Psoas muscle (tissue), 8 donors: ENCODE measurements around the gene GALC. TPM values are rescaled to one million over a fixed set of nuclear protein-coding genes. Genes with fewer than 3 reads are reported as not detected.

ENCODE experiments used
- ATAC-seq, 4 donors: fragments of 200-7000 bp; cut with Tn5 transposase; one replicate each; pipeline ENCODE4 v1.9.1; 2020; ENCODE audit warnings: moderate library complexity in 3 of 4, mild to moderate bottlenecking in 2 of 4
- DNase-seq, 2 donors: peaks; one replicate each; pipeline ENCODE4 v3.0.0-alpha.2; 2020
- H3K27ac ChIP-seq: fragments of 200-600 bp; one replicate; pipeline ENCODE4 v1.8.0; 2022
- H3K27me3 ChIP-seq, 3 donors: fragments of 200-600 bp in 1 of 3; one replicate each; pipeline versions ENCODE4 v1.6.1 to v1.8.0; 2013 to 2022; ENCODE audit warnings: low read length in 2 of 3, mild to moderate bottlenecking in 2 of 3, moderate library complexity in 1 of 3; ENCODE audit not compliant: insufficient read depth in 3 of 3
- H3K36me3 ChIP-seq, 2 donors: fragments of 200-600 bp in 1 of 2; one replicate each; pipeline versions ENCODE4 v1.6.1 to v1.8.0; 2013 to 2022; ENCODE audit warnings: low read depth in 1 of 2, mild to moderate bottlenecking in 1 of 2, moderate library complexity in 1 of 2; ENCODE audit not compliant: insufficient read depth in 1 of 2
- H3K4me1 ChIP-seq: fragments of 200-600 bp; one replicate; pipeline ENCODE4 v1.8.0; 2022
- H3K4me3 ChIP-seq: fragments of 200-600 bp; one replicate; pipeline ENCODE4 v1.8.0; 2022; ENCODE audit warnings: mild to moderate bottlenecking
- H3K9me3 ChIP-seq: fragments of 200-600 bp; one replicate; pipeline ENCODE4 v1.8.0; 2022
- WGBS, 3 donors: extraction: QIAGEN DNeasy Blood & Tissue Kit; methylation state at CpG; one replicate each; pipeline versions ENCODE4 v1.1.6 to v1.1.7; 2013; 5-methylcytosine and 5-hydroxymethylcytosine counted together
- intact Hi-C, 2 donors: fragments of 100-400 bp; cut with DNase I; formaldehyde crosslinking; loops; one replicate each; pipeline versions ENCODE4 v1.11.0 to v1.14.2; 2022
- polyA plus RNA-seq, 3 donors: library from polyadenylated mRNA; stranded (reverse); fragments of 200-250 nt; gene quantifications; one replicate each; pipeline ENCODE4 v1.2.3, GENCODE V29; 2013
- total RNA-seq, 4 donors: library from RNA; stranded (reverse); fragmentation: NEBNext Ultra II Directional in 2 of 4; extraction: Animal tissue kit (Norgen Biotek cat#: 25700) in 2 of 4; gene quantifications; one replicate each; pipeline versions ENCODE4 v1.2.1 to v1.2.4, GENCODE V29; 2021 to 2023
- TF ChIP-seq, protein P1 (sequence below): fragments of 200-600 bp; IDR thresholded peaks from one replicate; pipeline ENCODE4 v1.8.0; 2022; ENCODE audit warnings: antibody characterized with exemption
- donor health status: healthy with polysubstance abuse.
- donor health status: DM: no; HTN: no; CAD: no; lungs with moderate emphysema.
- donor health status: Bipolar disorder and iron deficiency.
- donor health status: healthy.
- donor health status: DM: yes; HTN: yes; CAD: no.
- donor health status: DM: no; HTN: no; CAD: no.
- donor health status: DM: no; HTN: no; CAD: no.
- donor health status: DM: yes; HTN: yes; CAD: no.

GALC gene
- total and polyA plus RNA-seq, 7 donors, result 4.0 to 10.2 (median 8.5) TPM

DNA sequence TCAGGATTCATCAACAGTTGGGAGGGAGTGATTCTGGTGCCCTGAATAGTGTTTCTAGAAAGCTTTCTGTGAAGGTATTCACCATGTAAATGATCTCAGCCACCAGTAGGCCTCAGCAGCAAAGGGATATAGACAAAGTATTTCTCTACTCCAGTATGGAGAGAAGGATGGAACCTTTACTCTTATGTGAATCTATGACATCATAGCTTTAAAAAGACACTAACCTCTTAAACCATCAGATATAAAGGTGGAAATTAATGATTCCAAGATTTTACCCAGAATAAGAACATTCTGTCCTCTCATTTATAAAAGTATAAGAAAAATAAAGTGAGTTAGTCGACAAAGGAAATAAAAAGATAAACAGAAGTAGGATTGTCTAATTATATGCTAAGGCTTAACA is 16.5 kb upstream of the GALC start:
- H3K36me3 ChIP-seq, result no peaks in the 10 kb centered on the region
- TF ChIP-seq, protein P1, sequence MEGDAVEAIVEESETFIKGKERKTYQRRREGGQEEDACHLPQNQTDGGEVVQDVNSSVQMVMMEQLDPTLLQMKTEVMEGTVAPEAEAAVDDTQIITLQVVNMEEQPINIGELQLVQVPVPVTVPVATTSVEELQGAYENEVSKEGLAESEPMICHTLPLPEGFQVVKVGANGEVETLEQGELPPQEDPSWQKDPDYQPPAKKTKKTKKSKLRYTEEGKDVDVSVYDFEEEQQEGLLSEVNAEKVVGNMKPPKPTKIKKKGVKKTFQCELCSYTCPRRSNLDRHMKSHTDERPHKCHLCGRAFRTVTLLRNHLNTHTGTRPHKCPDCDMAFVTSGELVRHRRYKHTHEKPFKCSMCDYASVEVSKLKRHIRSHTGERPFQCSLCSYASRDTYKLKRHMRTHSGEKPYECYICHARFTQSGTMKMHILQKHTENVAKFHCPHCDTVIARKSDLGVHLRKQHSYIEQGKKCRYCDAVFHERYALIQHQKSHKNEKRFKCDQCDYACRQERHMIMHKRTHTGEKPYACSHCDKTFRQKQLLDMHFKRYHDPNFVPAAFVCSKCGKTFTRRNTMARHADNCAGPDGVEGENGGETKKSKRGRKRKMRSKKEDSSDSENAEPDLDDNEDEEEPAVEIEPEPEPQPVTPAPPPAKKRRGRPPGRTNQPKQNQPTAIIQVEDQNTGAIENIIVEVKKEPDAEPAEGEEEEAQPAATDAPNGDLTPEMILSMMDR, result no peak
- DNase-seq (no peak), ATAC-seq (no peak)
- intact Hi-C loops, result no loop called here
- H3K9me3 ChIP-seq, result no peaks in the 10 kb centered on the region
- H3K27ac ChIP-seq, result no peak overlapping the region
- no peak overlapping the region for H3K4me3 ChIP-seq
- 90 to 95% (median 95%) methylated on average over 1 of the region's 1 CpG for WGBS, 3 donors
- no peaks in the 10 kb centered on the region for H3K27me3 ChIP-seq
- no peaks in the 10 kb centered on the region for H3K4me1 ChIP-seq

GRCh38 chr14:88008039-88008742 is 15.2 kb upstream of the GALC start:
- intact Hi-C loops, result no loop called here
- TF ChIP-seq, protein P1, result no peak
- no peak overlapping the region for H3K27ac ChIP-seq
- no peak overlapping the region for H3K4me3 ChIP-seq
- no peaks in the 10 kb centered on the region for H3K27me3 ChIP-seq
- no peak for ATAC-seq
- WGBS, 3 donors, result 91 to 96% (median 95%) methylated on average over 2 of the region's 2 CpGs
- no peaks in the 10 kb centered on the region for H3K4me1 ChIP-seq
- no peak for DNase-seq
- H3K36me3 ChIP-seq, result no peaks in the 10 kb centered on the region
- H3K9me3 ChIP-seq, result no peaks in the 10 kb centered on the region

- TF ChIP-seq, protein P1, result no peak
- Histone ChIP-seq H3K36me3 (no peaks in the 10 kb centered on the region), H3K27me3 (no peaks in the 10 kb centered on the region), H3K4me1 (no peaks in the 10 kb centered on the region), H3K4me3 (no peak overlapping the region), H3K27ac (no peak overlapping the region), H3K9me3 (no peaks in the 10 kb centered on the region)
- intact Hi-C loops, result no loop called here
- ATAC-seq, result no peak
- 41 to 56% (median 52%) methylated on average over 1 of the region's 1 CpG for WGBS, 3 donors
- DNase-seq, result no peak
These were observed 14.6 kb upstream of the GALC start for GRCh38 chr14:88007608-88008007.

DNA sequence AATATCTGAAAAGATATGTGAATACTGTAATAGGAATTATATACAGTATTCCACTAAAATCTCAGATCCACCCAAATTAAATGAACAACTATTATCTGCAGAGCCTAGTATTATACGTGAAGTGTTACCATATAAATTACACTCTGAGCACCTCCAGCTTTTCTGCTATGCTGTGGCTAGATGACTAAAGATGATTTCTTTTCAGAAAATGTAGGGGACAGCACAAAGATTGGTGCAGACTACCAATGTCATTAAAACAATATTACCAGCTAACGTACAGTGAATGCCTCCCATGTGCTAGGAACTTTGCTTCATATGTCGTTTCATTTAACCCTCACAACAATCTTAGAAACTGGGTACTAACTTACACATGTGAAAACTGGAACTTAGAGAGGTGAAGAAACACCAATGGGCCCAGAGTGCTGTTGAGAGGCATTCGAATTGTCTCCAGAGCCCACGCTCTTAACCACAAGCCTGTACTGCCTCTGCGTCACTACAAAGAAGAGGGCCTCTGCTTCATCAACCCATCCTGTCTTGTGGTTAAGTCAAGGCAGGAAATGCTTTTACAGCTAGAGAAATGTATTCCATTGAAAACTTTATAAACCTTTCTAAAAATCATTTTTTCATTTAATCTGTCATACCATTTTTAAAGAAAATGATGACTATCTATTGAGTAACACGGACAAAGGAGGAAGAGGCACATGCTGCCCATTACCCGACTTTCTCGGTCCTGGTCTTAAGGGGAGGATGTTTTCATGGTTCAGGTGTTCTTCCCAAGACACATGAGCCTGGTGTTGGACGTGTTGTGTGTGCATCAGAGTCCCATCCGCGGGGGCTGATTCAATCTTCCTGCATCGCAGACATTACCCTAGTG is 13.2 kb upstream of the GALC start:
- no peak for DNase-seq
- peaks cover 0 to 3% (median 0%) of the 10 kb centered on the region in 3 donors for H3K27me3 ChIP-seq
- H3K36me3 ChIP-seq, result no peaks in the 10 kb centered on the region
- peak in 1 of 4 donors; percentile 57 for ATAC-seq
- intact Hi-C loops, result no loop called here
- TF ChIP-seq, protein P1, result no peak
- WGBS, 3 donors, result 84% methylated on average over 13 of the region's 13 CpGs
- no peaks in the 10 kb centered on the region for H3K9me3 ChIP-seq
- peak overlapping the region; percentile 23 for H3K4me3 ChIP-seq
- no peaks in the 10 kb centered on the region for H3K4me1 ChIP-seq
- no peak overlapping the region for H3K27ac ChIP-seq
